Osteocyte (in vitro differentiated cells): ENCODE data around the gene EIF4B. TPM values are rescaled to one million over a fixed set of nuclear protein-coding genes. Genes with fewer than 3 reads are reported as not detected.

Experiments used
- DNase-seq: peaks from one replicate; pipeline ENCODE4 v3.0.0; 2021; ENCODE audit warnings: mixed read lengths; ENCODE audit not compliant: unreplicated experiment; ENCODE audit errors: extremely low spot score
- H3K27ac Mint-ChIP-seq: one replicate; pipeline ENCODE4 v1.8.0; 2021; ENCODE audit warnings: mild to moderate bottlenecking, mixed read lengths; ENCODE audit not compliant: unreplicated experiment
- H3K27me3 Mint-ChIP-seq: one replicate; pipeline ENCODE4 v1.8.0; 2021; ENCODE audit warnings: mixed read lengths; ENCODE audit not compliant: unreplicated experiment
- H3K36me3 Mint-ChIP-seq: one replicate; pipeline ENCODE4 v1.8.0; 2021; ENCODE audit warnings: mixed read lengths; ENCODE audit not compliant: unreplicated experiment
- H3K4me1 Mint-ChIP-seq: one replicate; pipeline ENCODE4 v1.8.0; 2021; ENCODE audit warnings: mixed read lengths; ENCODE audit not compliant: unreplicated experiment
- H3K4me3 Mint-ChIP-seq: one replicate; pipeline ENCODE4 v1.8.0; 2021; ENCODE audit warnings: mild to moderate bottlenecking, moderate library complexity, mixed read lengths; ENCODE audit not compliant: unreplicated experiment
- H3K9me3 Mint-ChIP-seq: one replicate; pipeline ENCODE4 v1.8.0; 2021; ENCODE audit warnings: mixed read lengths; ENCODE audit not compliant: unreplicated experiment
- CTCF ChIP-seq: fragments of 200-600 bp; sonication (generic); IDR thresholded peaks from 2 replicates; pipeline ENCODE4 v1.5.0; 2021; ENCODE audit warnings: antibody characterized with exemption, mild to moderate bottlenecking, moderate library complexity
- total RNA-seq: library from RNA; stranded (reverse); gene quantifications from 2 replicates; pipeline ENCODE4 v1.2.1, GENCODE V29; 2021

Gene EIF4B
- total RNA-seq, 1 donor from 2014 or later, result 516 TPM

GRCh38 chr12:52975820-52976573, 30.3 kb upstream of the EIF4B start:
- H3K27me3 Mint-ChIP-seq, result peaks cover 3% of the 10 kb centered on the region
- H3K4me1 Mint-ChIP-seq, result peaks cover 36% of the 10 kb centered on the region

GRCh38 chr12:52976574-52977071, 29.6 kb upstream of the EIF4B start:
- Mint-ChIP-seq H3K4me3 (no peak overlapping the region), H3K27me3 (peaks cover 3% of the 10 kb centered on the region), H3K36me3 (no peaks in the 10 kb centered on the region), H3K9me3 (no peaks in the 10 kb centered on the region), H3K4me1 (peaks cover 33% of the 10 kb centered on the region), H3K27ac (no peak overlapping the region)
- DNase-seq, result no peak
- no peak for TF ChIP-seq CTCF

More at GRCh38 chr12:52975820-52976573, 30.3 kb upstream of the EIF4B start:
- Mint-ChIP-seq H3K36me3 (no peaks in the 10 kb centered on the region), H3K4me3 (no peak overlapping the region), H3K27ac (no peak overlapping the region), H3K9me3 (no peaks in the 10 kb centered on the region)
- no peak for DNase-seq
- peak; percentile 24 for TF ChIP-seq CTCF

GRCh38 chr12:52977170-52977569, 29.1 kb upstream of the EIF4B start:
- no peaks in the 10 kb centered on the region for H3K9me3 Mint-ChIP-seq
- TF ChIP-seq CTCF, result no peak
- no peak overlapping the region for H3K4me3 Mint-ChIP-seq
- no peak overlapping the region for H3K27ac Mint-ChIP-seq
- H3K36me3 Mint-ChIP-seq, result no peaks in the 10 kb centered on the region
- DNase-seq, result no peak
- peaks cover 3% of the 10 kb centered on the region for H3K27me3 Mint-ChIP-seq
- H3K4me1 Mint-ChIP-seq, result peaks cover 27% of the 10 kb centered on the region

GRCh38 chr12:52980096-52980649, 26.1 kb upstream of the EIF4B start:
- Mint-ChIP-seq H3K4me1 (peaks cover 17% of the 10 kb centered on the region), H3K4me3 (no peak overlapping the region), H3K27ac (no peak overlapping the region), H3K27me3 (peaks cover 3% of the 10 kb centered on the region), H3K36me3 (no peaks in the 10 kb centered on the region), H3K9me3 (no peaks in the 10 kb centered on the region)
- DNase-seq, result no peak
- no peak for TF ChIP-seq CTCF

GRCh38 chr12:52980650-52981423, 25.4 kb upstream of the EIF4B start:
- H3K27ac Mint-ChIP-seq, result no peak overlapping the region
- peaks cover 3% of the 10 kb centered on the region for H3K27me3 Mint-ChIP-seq
- H3K4me3 Mint-ChIP-seq, result no peak overlapping the region
- H3K9me3 Mint-ChIP-seq, result no peaks in the 10 kb centered on the region
- H3K4me1 Mint-ChIP-seq, result peaks cover 15% of the 10 kb centered on the region
- H3K36me3 Mint-ChIP-seq, result no peaks in the 10 kb centered on the region
- peak; percentile 99 for TF ChIP-seq CTCF
- peak; percentile 93 for DNase-seq
